ENCODE data around the gene HAPSTR1. TPM values are rescaled to one million over a fixed set of nuclear protein-coding genes. Genes with fewer than 3 reads are reported as not detected.

The HAPSTR1 gene
- total RNA-seq, result 58.2 and 62.9 TPM in 2 replicates

GRCh38 chr16:9090960-9091866, at the start of gene HAPSTR1:
HAPSTR1 (plus strand) TSS chr16:9091644; CDS start chr16:9092045, 401 bp downstream.

Other genes starting within 250 kb of the HAPSTR1 start
- gene CARHSP1, start 222.6 kb upstream of the HAPSTR1 start, total RNA-seq, result 65.6 and 209 TPM in 2 replicates
- not detected in 2 replicates for gene LITAFD, start 209.3 kb upstream of the HAPSTR1 start, total RNA-seq
- 48.4 and 58.3 TPM in 2 replicates for gene USP7, start 127.7 kb upstream of the HAPSTR1 start, total RNA-seq